ENCODE results near the gene CD248.
"Not testable (repeated sequence)": the region's sequence is repeated elsewhere in the genome, so short reads cannot be mapped to it uniquely, and the experiment has no call there.

Gene CD248

GRCh38 chr11:66311965-66312548 lies 4.8 kb downstream of the CD248 start:
- peak; percentile 99 for DNase-seq

GRCh38 chr11:66311470-66311964 lies 5.3 kb downstream of the CD248 start:
- no peak for DNase-seq

GRCh38 chr11:66310803-66311440 lies 5.9 kb downstream of the CD248 start:
- not testable (repeated sequence) for DNase-seq

- no peak for DNase-seq
Measured at GRCh38 chr11:66310324-66310723, 6.5 kb downstream of the CD248 start.

- DNase-seq = no peak
Measured at GRCh38 chr11:66309475-66309874, 7.4 kb downstream of the CD248 start.

GRCh38 chr11:66302656-66303055 lies 14.2 kb downstream of the CD248 start:
- DNase-seq = no peak

- no peak for DNase-seq
Measured at GRCh38 chr11:66299186-66299585, 17.7 kb downstream of the CD248 start.

GRCh38 chr11:66297610-66298009 lies 19.2 kb downstream of the CD248 start:
- DNase-seq = no peak

GRCh38 chr11:66294626-66295620 lies 21.9 kb downstream of the CD248 start:
- DNase-seq = no peak

- DNase-seq = no peak
Measured at GRCh38 chr11:66293777-66294625, 22.8 kb downstream of the CD248 start.

GRCh38 chr11:66293352-66293751 lies 23.5 kb downstream of the CD248 start:
- no peak for DNase-seq

- DNase-seq = no peak
Measured at GRCh38 chr11:66292543-66293332, 24.1 kb downstream of the CD248 start.

GRCh38 chr11:66291706-66292542 lies 24.9 kb downstream of the CD248 start, which contains the start of gene TMEM151A:
TSS of gene TMEM151A (plus strand) at chr11:66291894. CDS start at chr11:66292014, 120 bp downstream.
- DNase-seq = no peak

GRCh38 chr11:66291303-66291705 lies 25.5 kb downstream of the CD248 start:
- DNase-seq = no peak

- no peak for DNase-seq
Measured at GRCh38 chr11:66290330-66290621, 26.6 kb downstream of the CD248 start.

GRCh38 chr11:66289548-66290329 lies 27.1 kb downstream of the CD248 start:
- peak; percentile 90 for DNase-seq

GRCh38 chr11:66288671-66289547 lies 27.9 kb downstream of the CD248 start, which contains the start of gene YIF1A:
TSS of gene YIF1A (minus strand) at chr11:66289143. CDS start at chr11:66288985, 158 bp downstream.
- peak; percentile 97 for DNase-seq

- no peak for DNase-seq
Measured at GRCh38 chr11:66287889-66288670, 28.8 kb downstream of the CD248 start.
